IPS-18c (cell line): ENCODE measurements around the gene USP9X.
A peak's percentile ranks its signal among the peaks of the same experiment; 100 is the strongest.
"Not testable (repeated sequence)": the region's sequence is repeated elsewhere in the genome, so short reads cannot be mapped to it uniquely, and the experiment has no call there.

Experiments used
- H3K4me3 ChIP-seq: 2 replicates; pipeline ENCODE4 v1.7.0; 2013; ENCODE audit warnings: low read depth, mild to moderate bottlenecking, low read length, moderate library complexity; ENCODE audit not compliant: insufficient read depth
- H3K9me3 ChIP-seq: one replicate; pipeline ENCODE4 v1.6.1; 2013; ENCODE audit warnings: mild to moderate bottlenecking, low read length, moderate library complexity; ENCODE audit not compliant: control insufficient read depth, insufficient read depth

USP9X gene

DNA sequence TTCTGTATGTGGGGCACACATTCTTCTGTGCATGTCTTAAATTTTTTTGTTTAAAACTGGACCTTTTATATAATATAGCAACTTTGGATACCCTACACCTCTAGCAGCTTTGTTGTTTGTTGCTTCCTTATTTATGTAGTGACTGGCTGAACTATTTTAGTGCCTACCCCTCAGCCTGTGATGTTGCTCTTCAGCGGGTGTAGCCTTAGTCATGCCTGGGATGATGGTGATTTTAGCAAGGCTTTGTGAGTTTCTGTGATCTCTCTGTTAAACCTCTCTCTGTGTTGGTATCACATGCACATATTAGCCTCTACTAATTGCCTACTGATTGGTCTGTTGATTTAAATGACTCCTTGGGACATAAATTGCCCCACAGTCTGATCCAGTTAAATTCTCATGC lies 22.8 kb downstream of the USP9X start:
- Histone ChIP-seq H3K9me3 (no peaks in the 10 kb centered on the region), H3K4me3 (peak overlapping the region; percentile 26)

- H3K4me3 ChIP-seq: peak overlapping the region; percentile 26; the same call in 1 of the 2 replicates
- H3K9me3 ChIP-seq: no peaks in the 10 kb centered on the region
Observed at GRCh38 chrX:41108463-41109205, 23.4 kb downstream of the USP9X start.

GRCh38 chrX:41110801-41111625 lies 25.8 kb downstream of the USP9X start:
- H3K9me3 ChIP-seq: no peaks in the 10 kb centered on the region
- peak overlapping the region; percentile 9; the same call in 1 of the 2 replicates for H3K4me3 ChIP-seq

- not testable (repeated sequence) for H3K9me3 ChIP-seq, H3K4me3 ChIP-seq
Observed at GRCh38 chrX:41115104-41115425, 29.8 kb downstream of the USP9X start.

- no peaks in the 10 kb centered on the region for H3K9me3 ChIP-seq
- no peak overlapping the region for H3K4me3 ChIP-seq
Observed at GRCh38 chrX:41116948-41117347, 31.7 kb downstream of the USP9X start.

- Histone ChIP-seq H3K9me3 (peaks cover 2% of the 10 kb centered on the region), H3K4me3 (no peak overlapping the region)
Observed at GRCh38 chrX:41118156-41118555, 32.9 kb downstream of the USP9X start.

- H3K4me3 ChIP-seq: no peak overlapping the region
- H3K9me3 ChIP-seq: peaks cover 2% of the 10 kb centered on the region
Observed at GRCh38 chrX:41119803-41120202, 34.6 kb downstream of the USP9X start.

GRCh38 chrX:41121766-41122165 lies 36.5 kb downstream of the USP9X start:
- Histone ChIP-seq H3K4me3 (no peak overlapping the region), H3K9me3 (peaks cover 2% of the 10 kb centered on the region)

- H3K9me3 ChIP-seq: peaks cover 2% of the 10 kb centered on the region
Observed at GRCh38 chrX:41122664-41123257, 37.5 kb downstream of the USP9X start.

DNA sequence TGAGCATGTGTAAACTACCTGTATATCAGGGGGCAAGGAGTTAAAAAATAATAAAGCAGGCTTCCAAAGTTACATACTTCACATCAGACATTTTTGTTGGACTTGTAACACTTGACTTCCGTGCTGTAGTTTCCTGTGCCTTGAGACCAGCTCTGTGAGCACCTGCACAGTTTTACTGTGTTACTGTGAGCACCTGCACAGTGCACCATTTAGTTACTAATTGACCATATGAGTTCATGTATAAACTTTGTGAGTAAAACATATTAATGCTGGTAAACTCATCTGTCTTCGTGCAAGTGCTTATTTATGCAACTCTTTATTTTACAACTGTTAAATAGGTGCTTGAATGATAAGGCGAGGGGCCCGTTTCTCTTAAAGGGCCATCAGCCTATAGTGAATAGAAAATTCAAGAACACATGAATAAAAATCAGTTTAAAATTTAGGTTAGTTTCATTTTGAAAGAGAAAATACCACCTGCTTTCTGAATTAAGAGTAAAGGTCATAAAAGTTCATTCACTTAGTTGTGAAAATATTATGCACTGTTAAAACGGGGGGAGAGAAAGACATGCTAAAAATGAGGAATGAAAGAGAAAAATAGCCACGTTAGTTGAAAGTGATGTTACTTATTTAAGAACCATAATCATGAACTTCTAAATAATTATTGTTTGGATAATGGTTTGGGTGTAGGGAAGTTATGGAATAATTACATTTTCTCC lies 42.4 kb downstream of the USP9X start:
- no peak overlapping the region for H3K4me3 ChIP-seq
- no peaks in the 10 kb centered on the region for H3K9me3 ChIP-seq

More at GRCh38 chrX:41122664-41123257, 37.5 kb downstream of the USP9X start:
- no peak overlapping the region for H3K4me3 ChIP-seq

DNA sequence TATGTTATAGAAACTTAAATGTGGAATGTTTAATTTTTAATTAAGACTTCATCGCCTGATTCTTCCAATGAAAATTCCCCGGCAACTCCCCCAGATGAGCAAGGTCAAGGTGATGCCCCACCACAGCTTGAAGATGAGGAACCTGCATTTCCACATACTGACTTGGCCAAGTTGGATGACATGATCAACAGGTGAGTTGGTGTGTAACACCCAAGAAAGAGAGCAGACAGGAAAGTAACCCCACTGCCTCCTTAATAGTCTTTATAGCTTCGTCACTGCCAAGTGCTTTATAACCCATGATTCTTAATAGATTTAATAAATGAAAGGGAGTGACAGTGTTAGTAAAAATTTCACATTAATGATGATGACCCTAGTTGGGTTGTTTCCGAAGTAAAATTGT lies 43.7 kb downstream of the USP9X start:
- Histone ChIP-seq H3K4me3 (no peak overlapping the region), H3K9me3 (no peaks in the 10 kb centered on the region)

- no peak overlapping the region for H3K4me3 ChIP-seq
- H3K9me3 ChIP-seq: no peaks in the 10 kb centered on the region
Observed at GRCh38 chrX:41131766-41132165, 46.5 kb downstream of the USP9X start.

DNA sequence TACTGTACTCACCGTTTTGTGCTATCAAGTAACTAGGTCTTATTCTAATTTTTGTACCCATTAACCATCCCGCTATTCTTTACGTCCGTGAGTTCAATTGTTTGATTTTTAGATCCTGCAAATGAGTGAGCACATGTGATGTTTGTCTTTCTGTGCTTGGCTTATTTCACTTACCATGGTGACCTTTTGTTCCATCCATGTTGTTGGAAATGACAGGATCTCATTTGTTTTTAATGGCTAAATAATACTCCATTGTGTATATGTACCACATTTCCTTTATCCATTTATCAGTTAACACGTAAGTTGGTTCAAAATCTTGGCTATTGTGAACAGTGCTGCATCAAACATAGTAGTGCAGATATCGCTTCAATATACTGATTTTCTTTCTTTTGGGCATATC lies 48.3 kb downstream of the USP9X start:
- H3K9me3 ChIP-seq: no peaks in the 10 kb centered on the region
- H3K4me3 ChIP-seq: no peak overlapping the region

- Histone ChIP-seq H3K4me3 (no peak overlapping the region), H3K9me3 (no peaks in the 10 kb centered on the region)
Observed at GRCh38 chrX:41137589-41137988, 52.3 kb downstream of the USP9X start.

GRCh38 chrX:41142130-41142910 lies 57.1 kb downstream of the USP9X start:
- Histone ChIP-seq H3K4me3 (no peak overlapping the region), H3K9me3 (no peaks in the 10 kb centered on the region)

- Histone ChIP-seq H3K4me3 (no peak overlapping the region), H3K9me3 (no peaks in the 10 kb centered on the region)
Observed at GRCh38 chrX:41144873-41145272, 59.6 kb downstream of the USP9X start.
